NCI-H1417 treated with DMSO at 0.1 percent for 48 hours (cell line): ENCODE data around the gene GJB6.

ENCODE experiments used
- DNase-seq: peaks from one replicate; lab custom pipeline; 2025; lab: John Stamatoyannopoulos, UW

The GJB6 gene

GRCh38 chr13:20227288-20227687 lies 4.8 kb downstream of the GJB6 start:
- DNase-seq: no peak

- no peak for DNase-seq
Observed at GRCh38 chr13:20222553-20222952, 9.6 kb downstream of the GJB6 start.

GRCh38 chr13:20221772-20222171 lies 10.3 kb downstream of the GJB6 start:
- no peak for DNase-seq

- no peak for DNase-seq
Observed at GRCh38 chr13:20219577-20219976, 12.5 kb downstream of the GJB6 start.

GRCh38 chr13:20217168-20217567 lies 15.0 kb downstream of the GJB6 start:
- no peak for DNase-seq

GRCh38 chr13:20209948-20210347 lies 22.2 kb downstream of the GJB6 start:
- no peak for DNase-seq

DNA sequence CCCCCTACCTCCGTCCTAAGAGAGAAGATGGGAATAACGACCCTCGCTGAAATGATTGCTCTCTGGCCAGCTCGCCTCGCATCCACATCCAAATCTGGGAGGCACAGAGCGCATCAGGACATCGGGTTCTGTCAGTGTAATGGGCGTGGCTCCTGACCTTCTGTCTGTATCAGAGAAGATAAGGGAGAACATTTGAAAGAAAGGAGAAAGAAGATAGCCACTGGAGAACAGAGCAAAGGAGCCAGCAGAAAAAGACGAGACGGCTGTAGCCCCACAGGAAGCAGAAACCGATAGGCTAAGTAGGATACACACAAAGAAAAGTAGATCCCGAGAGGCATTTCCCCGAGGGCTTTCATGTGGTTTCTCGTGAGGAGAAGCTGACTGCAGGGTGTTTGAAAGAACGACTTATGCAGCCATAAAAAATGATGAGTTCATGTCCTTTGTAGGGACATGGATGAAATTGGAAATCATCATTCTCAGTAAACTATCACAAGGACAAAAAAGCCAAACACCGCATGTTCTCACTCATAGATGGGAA lies 25.4 kb downstream of the GJB6 start:
- no peak for DNase-seq

DNA sequence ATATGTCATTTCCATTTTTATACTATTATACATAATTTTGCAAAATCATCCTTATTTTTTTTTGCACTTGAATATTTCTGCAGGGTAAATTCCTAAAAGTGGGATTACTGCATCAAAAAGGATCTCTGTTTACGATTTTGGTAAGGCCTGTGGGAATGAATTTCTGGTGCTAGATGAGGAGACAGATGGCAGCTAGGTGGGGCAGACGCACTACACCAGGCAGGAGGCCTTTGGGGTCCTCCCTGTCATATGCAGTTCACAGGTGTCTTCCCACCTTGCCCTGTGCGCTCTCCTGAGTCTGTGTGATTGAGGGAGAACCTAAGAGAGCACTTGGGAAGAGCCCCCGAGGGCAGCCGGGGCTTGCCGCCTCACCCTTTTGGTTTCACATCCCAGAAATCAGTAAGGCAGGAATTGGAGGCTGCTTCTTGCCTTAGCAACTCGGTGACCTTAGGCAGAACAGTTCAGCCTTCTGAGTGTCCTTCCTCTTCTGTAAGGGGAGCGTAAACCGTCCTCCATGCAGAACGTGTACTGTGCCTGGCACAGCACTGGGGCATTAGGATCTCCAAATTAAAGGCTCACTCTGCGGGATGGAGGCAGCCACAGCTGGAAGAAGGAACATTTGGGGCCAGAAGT lies 25.9 kb downstream of the GJB6 start:
- no peak for DNase-seq

- no peak for DNase-seq
Observed at GRCh38 chr13:20198781-20199180, 33.3 kb downstream of the GJB6 start.

DNA sequence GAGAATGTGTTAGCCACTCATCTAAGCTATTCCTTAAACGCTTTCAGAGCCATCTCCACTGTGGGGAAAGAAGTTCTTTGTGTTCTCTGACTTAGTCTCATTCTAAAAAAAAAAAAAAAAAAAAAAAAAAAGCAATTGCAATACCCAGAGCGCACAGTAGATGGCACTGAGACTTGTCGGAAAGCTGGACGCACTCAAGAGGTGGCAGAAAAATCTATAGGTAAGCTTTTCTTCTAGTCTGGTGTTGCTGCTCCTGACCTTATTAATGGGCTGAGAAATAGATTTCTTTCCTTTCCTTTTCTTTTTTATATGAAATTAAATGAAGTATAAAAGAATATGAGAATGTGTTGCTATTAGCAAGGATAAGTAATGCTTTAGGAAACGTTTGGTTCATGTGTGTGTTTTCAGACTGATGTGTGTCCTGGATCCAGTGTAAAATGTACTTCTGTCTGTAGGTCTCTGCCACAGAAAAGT lies 34.7 kb downstream of the GJB6 start:
- DNase-seq: no peak

DNA sequence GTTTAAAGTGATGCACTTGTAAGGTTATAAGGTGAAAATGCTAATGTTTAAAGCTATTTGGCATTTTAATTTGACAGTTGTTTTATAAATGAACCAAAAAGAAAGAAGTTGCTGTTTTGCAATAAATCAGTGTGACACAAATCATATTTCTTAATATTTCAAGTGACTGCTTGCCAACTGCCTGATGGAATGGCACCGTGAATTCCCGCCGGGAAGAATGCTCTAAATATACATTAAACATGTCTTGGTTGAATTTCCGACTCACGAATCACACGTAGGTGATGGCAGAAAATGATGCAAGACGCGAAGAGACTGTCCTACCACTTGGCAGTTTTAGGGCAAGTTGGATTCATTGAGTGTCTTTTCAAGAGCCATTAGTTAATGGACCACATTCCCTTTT lies 36.3 kb downstream of the GJB6 start:
- no peak for DNase-seq

DNA sequence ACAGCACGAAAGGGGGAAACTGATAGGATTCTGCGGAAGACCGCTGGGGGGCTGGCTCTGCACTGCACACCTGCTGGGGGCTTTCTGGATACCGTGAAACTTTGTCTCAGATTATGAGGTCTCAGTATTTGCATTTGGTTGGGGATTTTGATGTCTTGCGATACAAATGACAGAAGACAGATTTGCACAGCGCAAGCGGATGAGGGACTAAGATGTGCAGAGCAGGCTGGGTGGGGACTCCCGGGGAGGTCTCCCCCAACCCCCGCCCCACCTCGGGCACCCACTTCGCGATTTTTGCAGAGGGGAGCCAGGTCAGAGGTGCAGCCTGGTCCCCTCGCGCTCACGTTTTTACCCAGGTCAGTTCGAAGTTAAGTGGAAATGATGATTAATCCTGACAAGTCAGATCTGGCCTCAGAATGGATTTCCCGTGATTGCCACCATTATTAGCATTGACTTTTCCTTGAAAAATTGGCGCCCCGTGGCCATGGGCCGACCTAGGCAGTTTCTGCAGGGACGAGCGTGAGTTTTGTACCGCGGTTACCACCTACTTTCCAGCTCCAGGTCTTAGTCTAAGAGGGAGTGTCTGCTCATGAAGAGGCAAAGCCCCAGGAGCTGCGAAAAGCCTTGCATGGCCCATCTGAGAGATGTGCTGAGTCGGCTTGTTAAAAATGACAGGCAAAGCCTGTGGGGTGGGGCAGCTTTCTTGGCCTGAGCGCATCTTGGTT lies 38.0 kb downstream of the GJB6 start:
- no peak for DNase-seq

- DNase-seq: no peak
Observed at GRCh38 chr13:20193162-20193906, 38.8 kb downstream of the GJB6 start.

DNA sequence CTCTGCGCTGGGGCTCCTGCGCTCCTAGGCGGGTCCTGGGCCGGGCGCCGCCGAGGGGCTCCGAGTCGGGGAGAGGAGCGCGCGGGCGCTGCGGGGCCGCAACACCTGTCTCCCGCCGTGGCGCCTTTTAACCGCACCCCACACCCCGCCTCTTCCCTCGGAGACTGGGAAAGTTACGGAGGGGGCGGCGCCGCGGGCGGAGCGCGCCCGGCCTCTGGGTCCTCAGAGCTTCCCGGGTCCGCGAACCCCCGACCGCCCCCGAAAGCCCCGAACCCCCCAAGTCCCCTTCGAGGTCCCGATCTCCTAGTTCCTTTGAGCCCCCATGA lies 39.3 kb downstream of the GJB6 start, which contains the start of gene GJB2:
GJB2 (minus strand) TSS at position 103 of the 326 bp plus-strand sequence. CDS start 3,357 bp downstream, outside the sequence.
- no peak for DNase-seq

DNA sequence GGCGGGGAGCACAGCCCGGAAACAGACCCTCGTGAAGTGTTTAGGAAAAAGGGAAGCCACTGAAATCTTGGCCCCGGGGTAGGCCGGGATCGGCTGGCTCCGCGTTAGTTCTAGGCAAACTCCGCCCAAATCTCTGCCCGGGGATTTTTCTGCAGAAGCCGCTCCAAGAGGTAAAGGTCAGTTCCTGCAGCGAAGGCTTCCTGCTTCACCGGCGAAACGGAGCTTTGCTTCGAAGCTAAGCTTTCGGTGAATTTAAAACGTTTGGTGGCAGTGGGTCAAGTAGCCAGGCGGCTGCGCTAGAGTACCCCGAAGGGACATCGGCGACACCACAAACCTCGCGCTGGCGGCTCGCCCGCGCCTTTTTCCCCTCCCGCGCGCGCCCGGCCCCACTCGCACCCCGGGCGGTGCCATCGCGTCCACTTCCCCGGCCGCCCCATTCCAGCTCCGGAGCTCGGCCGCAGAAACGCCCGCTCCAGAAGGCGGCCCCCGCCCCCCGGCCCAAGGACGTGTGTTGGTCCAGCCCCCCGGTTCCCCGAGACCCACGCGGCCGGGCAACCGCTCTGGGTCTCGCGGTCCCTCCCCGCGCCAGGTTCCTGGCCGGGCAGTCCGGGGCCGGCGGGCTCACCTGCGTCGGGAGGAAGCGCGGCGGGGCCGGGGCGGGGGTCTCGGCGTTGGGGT lies 39.8 kb downstream of the GJB6 start:
- no peak for DNase-seq

DNA sequence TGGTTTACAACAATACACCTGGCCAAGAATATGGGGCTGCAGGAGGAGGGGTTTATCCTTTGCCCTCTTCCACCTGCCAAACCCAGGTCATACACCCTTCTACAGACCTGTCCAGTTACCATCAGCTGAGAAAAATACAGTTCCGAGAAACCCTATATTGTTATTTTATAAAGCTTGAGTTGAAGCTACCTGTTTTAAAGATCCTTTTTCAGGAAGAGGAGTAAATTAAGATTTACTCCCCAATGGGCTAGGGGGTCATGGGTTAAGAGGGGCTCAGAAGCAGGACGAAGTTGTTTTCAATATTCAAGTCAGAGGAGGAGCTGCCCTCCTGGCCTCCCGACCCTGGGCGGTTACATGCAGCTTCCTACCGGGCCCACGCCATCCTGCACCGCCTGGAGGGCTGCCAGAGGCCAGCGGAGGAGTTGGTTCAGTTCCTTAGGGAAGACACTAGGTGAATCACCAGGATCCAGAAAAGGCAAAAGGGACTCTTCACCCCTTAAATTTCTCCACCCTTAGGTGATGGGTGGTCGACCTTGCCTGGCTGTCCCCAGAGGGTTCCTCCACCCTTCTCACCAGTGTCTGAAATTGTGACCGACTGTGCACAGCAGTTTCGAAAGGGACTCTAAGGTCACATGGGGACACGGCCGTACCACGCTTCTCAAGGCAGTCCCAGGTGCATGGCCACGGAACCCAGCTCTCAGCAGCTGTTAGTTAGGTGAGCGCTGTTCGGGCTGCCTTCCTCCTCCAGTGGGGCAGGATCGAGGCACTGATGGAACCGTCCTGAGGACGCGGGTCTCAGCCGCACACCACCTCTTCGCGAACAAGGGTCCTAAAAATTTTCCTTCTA lies 40.6 kb downstream of the GJB6 start:
- DNase-seq: no peak

- no peak for DNase-seq
Observed at GRCh38 chr13:20190481-20191310, 41.4 kb downstream of the GJB6 start.

- DNase-seq: no peak
Observed at GRCh38 chr13:20190076-20190475, 42.0 kb downstream of the GJB6 start.

DNA sequence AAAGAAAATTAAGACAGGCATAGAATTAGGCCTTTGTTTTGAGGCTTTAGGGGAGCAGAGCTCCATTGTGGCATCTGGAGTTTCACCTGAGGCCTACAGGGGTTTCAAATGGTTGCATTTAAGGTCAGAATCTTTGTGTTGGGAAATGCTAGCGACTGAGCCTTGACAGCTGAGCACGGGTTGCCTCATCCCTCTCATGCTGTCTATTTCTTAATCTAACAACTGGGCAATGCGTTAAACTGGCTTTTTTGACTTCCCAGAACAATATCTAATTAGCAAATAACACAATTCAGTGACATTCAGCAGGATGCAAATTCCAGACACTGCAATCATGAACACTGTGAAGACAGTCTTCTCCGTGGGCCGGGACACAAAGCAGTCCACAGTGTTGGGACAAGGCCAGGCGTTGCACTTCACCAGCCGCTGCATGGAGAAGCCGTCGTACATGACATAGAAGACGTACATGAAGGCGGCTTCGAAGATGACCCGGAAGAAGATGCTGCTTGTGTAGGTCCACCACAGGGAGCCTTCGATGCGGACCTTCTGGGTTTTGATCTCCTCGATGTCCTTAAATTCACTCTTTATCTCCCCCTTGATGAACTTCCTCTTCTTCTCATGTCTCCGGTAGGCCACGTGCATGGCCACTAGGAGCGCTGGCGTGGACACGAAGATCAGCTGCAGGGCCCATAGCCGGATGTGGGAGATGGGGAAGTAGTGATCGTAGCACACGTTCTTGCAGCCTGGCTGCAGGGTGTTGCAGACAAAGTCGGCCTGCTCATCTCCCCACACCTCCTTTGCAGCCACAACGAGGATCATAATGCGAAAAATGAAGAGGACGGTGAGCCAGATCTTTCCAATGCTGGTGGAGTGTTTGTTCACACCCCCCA lies 43.2 kb downstream of the GJB6 start:
- DNase-seq: no peak
